ENCODE results near the gene JAG2.
"Not testable (repeated sequence)": the region's sequence is repeated elsewhere in the genome, so short reads cannot be mapped to it uniquely, and the experiment has no call there.

Gene JAG2

DNA sequence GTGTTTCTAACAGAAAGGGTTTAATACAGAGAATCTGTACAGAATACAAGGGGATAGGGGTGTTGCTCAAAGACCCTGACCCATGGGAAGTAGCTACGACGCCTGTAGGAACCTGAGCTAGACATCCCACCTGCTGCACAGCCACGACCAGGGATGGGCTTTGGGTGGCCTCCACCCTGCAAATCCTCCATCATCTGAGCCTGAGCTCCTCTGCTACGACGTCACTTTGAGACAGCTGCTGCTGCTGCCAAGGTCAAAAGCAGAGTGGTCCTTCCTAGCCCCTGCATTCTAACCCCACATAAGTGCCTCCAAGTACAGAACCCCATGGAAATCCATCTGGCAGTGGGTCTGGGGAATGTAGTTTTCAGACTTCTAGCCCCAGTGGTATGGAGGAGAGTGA, 43.8 kb downstream of the JAG2 start:
- H3K36me3 Mint-ChIP-seq (ENCODE audit: low read depth), result peaks cover 2% of the 10 kb centered on the region
- H3K4me3 Mint-ChIP-seq, result no peak overlapping the region
- H3K27me3 Mint-ChIP-seq (ENCODE audit: low read depth), result peaks cover 13% of the 10 kb centered on the region
- H3K4me1 Mint-ChIP-seq (ENCODE audit: low read depth), result peaks cover 2% of the 10 kb centered on the region
- H3K9me3 Mint-ChIP-seq, result peaks cover 23% of the 10 kb centered on the region
- H3K27ac Mint-ChIP-seq, result no peak overlapping the region

DNA sequence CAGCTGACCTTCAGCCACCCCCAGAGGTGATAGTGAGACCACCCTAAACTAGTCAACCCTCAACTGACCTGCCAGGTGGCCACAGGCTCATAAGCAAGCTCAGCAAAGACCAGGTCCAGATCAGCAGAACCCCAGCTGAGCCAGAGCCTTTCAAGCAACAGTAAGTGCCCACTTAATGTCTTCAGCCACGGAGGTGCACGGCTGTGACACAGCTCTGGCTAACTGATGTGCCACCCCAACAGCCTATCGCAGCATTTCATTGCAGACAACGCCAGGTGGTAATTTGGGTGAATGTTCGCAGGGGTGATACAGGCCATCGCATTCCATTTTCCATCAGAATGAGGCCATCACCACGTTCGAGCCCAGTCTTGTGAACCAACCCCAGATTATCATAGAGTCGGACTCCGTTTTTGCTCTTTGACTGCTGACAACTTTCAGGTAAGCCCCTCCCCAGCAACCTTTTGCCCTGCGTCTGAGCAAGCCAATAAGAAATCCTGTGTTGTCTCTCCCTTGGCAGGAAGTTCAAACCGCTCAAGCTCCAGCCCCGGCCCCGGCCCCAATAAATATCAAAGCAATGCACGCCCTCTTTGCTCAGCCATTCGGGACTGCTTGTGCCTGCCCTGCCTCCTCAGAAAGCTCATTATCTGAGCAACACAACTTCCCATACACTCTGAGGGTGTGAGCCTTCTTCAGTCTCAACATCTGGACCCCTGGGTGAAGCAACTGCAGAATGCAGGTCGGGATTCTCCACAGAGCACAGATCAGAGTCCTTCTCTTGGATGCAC, 44.4 kb downstream of the JAG2 start:
- no peak overlapping the region for H3K4me3 Mint-ChIP-seq
- H3K9me3 Mint-ChIP-seq, result peaks cover 25% of the 10 kb centered on the region
- H3K27ac Mint-ChIP-seq, result no peak overlapping the region
- peaks cover 9% of the 10 kb centered on the region for H3K27me3 Mint-ChIP-seq (ENCODE audit: low read depth)
- H3K36me3 Mint-ChIP-seq (ENCODE audit: low read depth), result no peaks in the 10 kb centered on the region
- H3K4me1 Mint-ChIP-seq (ENCODE audit: low read depth), result peaks cover 2% of the 10 kb centered on the region

DNA sequence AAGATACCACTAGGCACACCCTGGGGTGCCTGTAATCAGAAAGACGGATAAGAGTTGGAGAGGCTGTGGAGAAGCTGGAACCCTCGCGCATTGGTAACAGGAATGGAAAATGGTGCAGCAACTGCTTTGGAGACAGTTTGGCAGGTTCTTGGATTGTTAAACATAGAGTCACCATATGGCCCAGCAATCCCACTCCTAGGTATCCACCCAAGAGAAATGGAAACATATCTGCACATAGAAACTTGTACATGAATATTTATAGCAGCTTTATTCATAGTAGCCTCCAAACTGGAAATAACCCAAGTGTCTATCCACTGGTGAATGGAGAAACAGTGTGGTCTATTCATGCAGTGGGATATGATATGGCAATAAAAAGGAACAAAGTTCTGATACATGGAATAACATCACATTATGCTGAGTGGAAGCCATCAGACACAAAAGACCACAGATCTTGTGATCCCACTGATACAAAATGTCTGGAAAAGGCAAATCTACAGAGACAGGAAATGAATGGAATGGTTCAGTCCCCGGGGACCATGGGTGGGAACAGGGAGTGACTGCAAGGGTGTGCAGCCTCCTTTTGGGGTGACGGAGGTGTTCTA, 45.4 kb downstream of the JAG2 start:
- Mint-ChIP-seq H3K27me3 (ENCODE audit: low read depth) (peaks cover 9% of the 10 kb centered on the region), H3K36me3 (ENCODE audit: low read depth) (no peaks in the 10 kb centered on the region), H3K9me3 (peaks cover 25% of the 10 kb centered on the region), H3K27ac (no peak overlapping the region), H3K4me1 (ENCODE audit: low read depth) (peaks cover 2% of the 10 kb centered on the region), H3K4me3 (no peak overlapping the region)

DNA sequence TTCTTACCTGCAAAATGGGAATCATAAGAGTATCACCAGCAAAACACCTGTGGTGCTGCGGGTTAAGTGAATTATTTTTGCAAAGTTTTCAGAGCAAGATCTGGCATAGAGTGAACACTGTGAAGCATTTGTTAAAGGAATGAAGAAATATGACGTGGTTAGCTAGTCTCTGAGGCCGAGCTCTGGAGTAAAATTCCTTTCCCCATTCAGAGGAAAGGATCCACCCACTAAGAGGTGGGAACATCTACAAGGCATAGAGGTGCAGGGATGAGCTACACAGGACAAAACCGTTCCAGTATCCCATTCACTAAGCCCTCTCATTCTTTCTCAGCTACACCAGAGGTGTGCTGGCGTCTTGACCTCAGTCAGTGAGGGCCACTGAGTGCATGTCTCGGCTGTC, 48.5 kb downstream of the JAG2 start:
- Mint-ChIP-seq H3K27ac (no peak overlapping the region), H3K4me3 (no peak overlapping the region), H3K4me1 (ENCODE audit: low read depth) (peaks cover 2% of the 10 kb centered on the region), H3K36me3 (ENCODE audit: low read depth) (no peaks in the 10 kb centered on the region), H3K9me3 (peaks cover 25% of the 10 kb centered on the region), H3K27me3 (ENCODE audit: low read depth) (peaks cover 15% of the 10 kb centered on the region)

DNA sequence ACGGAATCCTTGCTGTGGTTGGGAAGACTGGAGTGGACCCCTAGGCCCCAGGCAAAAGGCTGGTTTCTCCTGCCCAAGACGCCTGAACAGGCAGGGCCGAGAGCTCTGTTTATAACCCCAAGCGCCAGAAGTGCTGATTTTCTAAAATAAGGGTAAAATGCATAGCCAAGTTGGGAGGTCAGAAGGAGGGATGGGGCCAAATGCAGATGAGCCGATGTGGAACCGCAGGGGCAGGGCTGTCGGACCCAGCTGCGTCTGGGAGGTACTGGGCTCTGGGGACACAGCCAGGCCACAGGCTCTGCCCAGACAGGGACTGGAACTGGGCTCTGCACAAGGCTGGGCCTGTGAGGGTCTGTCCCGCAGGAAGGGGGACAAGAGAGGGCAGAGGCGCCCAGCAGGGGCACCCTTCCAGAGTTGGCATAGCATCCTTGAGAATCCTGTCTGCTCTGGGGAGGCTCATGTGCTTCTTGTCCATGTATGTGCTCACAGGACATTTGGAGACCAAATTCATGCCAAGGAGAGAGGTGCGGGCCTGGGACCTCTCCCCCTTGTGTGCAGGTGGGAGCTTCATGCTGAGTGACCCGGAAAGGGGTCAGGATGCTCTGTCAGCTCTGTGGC, 49.1 kb downstream of the JAG2 start:
- H3K4me1 Mint-ChIP-seq (ENCODE audit: low read depth), result peaks cover 1% of the 10 kb centered on the region
- H3K27ac Mint-ChIP-seq, result no peak overlapping the region
- H3K27me3 Mint-ChIP-seq (ENCODE audit: low read depth), result peaks cover 14% of the 10 kb centered on the region
- H3K9me3 Mint-ChIP-seq, result peaks cover 25% of the 10 kb centered on the region
- no peaks in the 10 kb centered on the region for H3K36me3 Mint-ChIP-seq (ENCODE audit: low read depth)
- no peak overlapping the region for H3K4me3 Mint-ChIP-seq

DNA sequence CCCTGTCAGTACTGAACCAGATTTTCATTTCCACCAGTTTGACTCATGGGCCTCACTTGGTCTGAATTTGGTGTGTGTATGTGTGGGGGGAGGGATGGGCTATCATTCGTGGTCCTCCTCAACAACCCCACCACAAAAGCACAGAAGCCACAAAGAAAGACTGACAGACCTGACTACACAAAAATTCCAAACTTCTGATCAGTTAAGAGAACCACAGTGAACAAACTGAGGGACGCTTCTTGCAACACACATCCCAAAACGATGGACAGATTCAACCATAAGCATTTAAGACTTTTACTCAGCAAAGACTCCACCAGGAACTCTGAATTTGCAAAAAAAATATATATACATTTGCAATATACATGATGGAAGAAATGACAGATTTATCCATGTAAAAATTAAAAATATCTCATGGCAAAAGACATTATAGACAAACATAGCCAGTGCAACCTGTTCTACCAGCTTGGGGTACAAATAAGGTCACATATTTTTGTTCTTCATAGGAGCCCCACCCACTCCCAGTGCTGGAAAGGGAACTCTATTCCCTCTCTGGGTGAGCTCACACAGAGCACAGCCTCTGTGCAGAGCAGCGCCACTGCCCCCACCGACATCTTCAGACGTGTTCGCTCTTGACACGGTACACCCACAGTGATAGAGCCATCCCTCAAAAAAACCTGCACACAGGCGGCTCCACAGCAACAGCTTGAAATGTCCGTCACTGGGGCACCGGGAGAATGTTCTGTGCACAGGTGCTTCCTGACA, 49.7 kb downstream of the JAG2 start:
- peaks cover 11% of the 10 kb centered on the region for H3K27me3 Mint-ChIP-seq (ENCODE audit: low read depth)
- H3K27ac Mint-ChIP-seq, result no peak overlapping the region
- H3K4me1 Mint-ChIP-seq (ENCODE audit: low read depth), result no peaks in the 10 kb centered on the region
- H3K4me3 Mint-ChIP-seq, result no peak overlapping the region
- no peaks in the 10 kb centered on the region for H3K36me3 Mint-ChIP-seq (ENCODE audit: low read depth)
- H3K9me3 Mint-ChIP-seq, result peaks cover 25% of the 10 kb centered on the region

DNA sequence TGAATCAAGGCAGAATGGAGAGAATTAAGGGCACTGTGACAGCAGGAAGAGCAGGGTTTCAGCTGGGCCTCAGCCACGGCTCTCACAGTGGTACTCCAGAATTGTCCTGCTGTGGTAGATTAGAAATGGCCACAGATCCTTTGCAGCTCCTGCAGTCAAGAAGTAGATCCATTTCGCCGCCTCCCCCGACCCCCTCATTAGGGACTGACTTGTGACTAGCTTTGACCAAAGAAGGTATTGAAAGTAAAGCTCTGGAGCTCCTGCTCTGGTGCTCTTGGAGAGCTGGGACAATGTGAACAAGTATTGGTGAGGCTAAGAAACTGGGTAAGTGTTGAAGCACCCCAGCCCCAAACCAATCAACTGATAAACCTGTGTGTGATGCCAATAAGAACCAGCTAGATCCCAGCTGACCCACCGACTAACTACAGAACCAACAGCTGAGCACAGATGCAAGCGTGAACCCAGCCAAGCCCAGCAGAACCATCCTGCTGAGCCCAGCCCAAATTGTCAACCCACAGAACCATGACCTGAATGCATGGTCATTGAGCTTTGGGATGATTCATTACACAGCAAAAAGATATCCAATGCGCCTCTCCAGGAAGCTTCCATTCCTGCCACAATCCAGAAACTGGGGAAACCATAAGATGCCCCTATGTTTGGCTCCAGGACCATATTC, 50.7 kb downstream of the JAG2 start:
- no peaks in the 10 kb centered on the region for H3K36me3 Mint-ChIP-seq (ENCODE audit: low read depth)
- H3K4me1 Mint-ChIP-seq (ENCODE audit: low read depth), result no peaks in the 10 kb centered on the region

DNA sequence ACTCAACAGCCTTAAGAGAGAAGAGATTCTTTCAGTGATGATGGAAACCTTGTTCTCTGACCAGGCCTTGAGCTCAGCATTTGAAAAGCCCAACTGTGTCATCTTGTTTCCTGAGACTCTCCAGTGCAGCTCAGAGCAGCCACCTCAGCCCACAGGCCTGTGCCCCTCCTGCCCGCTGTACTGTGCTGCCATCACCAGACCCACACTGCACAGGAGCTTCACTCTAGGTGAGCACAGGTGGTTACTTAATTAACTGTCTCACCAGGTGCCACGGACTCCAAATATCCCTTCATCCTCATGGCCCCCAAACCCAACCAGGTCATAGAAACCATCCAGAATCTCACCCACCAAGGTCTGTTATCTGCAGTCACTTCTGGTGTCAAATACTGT, 51.3 kb downstream of the JAG2 start:
- peaks cover 21% of the 10 kb centered on the region for H3K9me3 Mint-ChIP-seq
- H3K27me3 Mint-ChIP-seq (ENCODE audit: low read depth), result peaks cover 6% of the 10 kb centered on the region
- no peak overlapping the region for H3K4me3 Mint-ChIP-seq
- H3K4me1 Mint-ChIP-seq (ENCODE audit: low read depth), result no peaks in the 10 kb centered on the region
- no peak overlapping the region for H3K27ac Mint-ChIP-seq
- H3K36me3 Mint-ChIP-seq (ENCODE audit: low read depth), result no peaks in the 10 kb centered on the region

More for the DNA sequence above, 50.7 kb downstream of the JAG2 start:
- Mint-ChIP-seq H3K4me3 (no peak overlapping the region), H3K27me3 (ENCODE audit: low read depth) (peaks cover 6% of the 10 kb centered on the region), H3K27ac (no peak overlapping the region), H3K9me3 (peaks cover 25% of the 10 kb centered on the region)

DNA sequence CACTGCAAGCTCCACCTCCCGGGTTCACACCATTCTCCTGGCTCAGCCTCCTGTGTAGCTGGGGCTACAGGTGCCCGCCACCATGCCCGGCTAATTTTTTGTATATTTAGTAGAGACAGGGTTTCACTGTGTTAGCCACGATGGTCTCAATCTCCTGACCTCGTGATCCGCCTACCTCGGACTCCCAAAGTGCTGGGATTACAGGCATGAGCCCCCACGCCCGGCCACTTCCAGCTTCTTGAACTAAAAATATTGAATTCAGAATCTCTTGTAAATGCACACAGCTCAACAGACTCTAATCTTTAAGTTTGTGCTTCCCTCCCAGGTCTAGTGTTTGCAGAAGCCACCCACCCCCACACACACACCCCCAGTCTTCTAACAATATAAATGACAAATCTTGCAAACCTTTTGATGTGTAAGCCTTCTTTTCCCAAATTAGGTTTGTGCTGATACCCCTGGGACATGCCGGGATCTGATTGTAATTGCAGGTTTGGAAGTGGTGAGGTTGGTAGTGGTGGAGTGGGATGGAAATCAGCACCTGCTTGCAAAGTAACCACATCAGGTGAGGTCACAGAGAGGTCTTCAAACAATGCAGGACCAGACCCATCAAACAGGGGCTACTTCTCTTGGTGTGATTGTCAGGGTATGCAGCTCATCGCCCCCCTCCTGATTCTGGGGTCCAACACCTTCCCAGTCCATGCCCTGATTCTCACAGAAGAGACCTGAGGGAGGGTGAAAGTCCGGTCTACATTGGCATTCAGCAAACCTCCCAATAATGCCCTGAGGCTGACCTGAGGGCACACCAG, 51.9 kb downstream of the JAG2 start:
- H3K27me3 Mint-ChIP-seq (ENCODE audit: low read depth), result peaks cover 6% of the 10 kb centered on the region
- H3K4me3 Mint-ChIP-seq, result no peak overlapping the region
- H3K9me3 Mint-ChIP-seq, result peaks cover 15% of the 10 kb centered on the region
- no peaks in the 10 kb centered on the region for H3K4me1 Mint-ChIP-seq (ENCODE audit: low read depth)
- H3K36me3 Mint-ChIP-seq (ENCODE audit: low read depth), result no peaks in the 10 kb centered on the region
- no peak overlapping the region for H3K27ac Mint-ChIP-seq

DNA sequence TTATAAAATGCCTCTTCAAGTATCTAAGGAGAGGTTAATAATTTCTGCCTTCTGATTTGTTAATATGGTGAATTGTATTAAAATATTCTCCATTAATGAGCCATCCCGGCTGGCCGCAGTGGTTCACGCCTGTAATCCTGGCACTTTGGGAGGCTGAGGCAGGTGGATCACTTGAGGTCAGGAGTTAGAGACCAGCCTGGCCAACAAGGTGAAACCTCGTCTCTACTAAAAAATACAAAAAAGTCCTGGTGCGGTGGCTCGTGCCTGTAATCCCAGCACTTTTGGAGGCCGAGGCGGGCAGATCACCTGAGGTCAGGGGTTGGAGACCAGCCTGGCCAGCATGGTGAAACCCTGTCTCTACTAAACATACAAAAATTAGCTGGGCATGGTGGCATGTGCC, 59.3 kb downstream of the JAG2 start:
- H3K4me1 Mint-ChIP-seq (ENCODE audit: low read depth); H3K4me3 Mint-ChIP-seq; H3K27ac Mint-ChIP-seq; H3K36me3 Mint-ChIP-seq (ENCODE audit: low read depth); H3K9me3 Mint-ChIP-seq: not testable (repeated sequence)
- H3K27me3 Mint-ChIP-seq (ENCODE audit: low read depth), result peaks cover 30% of the 10 kb centered on the region

DNA sequence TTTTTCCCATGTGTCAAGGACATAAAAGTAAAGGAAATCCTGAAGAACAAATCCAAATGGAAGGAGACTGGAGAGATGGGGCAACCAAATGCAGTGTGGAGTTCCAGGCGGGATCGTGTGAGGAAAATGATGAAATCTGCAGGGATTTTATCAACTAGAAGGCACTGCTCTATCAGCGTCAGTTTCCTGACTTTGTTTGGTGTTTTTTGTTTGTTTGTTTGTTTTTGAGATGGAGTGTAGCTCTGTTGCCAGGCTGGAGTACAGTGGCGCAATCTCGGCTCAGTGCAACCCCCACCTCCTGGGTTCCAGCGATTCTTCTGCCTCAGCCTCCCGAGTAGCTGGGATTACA, 60.1 kb downstream of the JAG2 start:
- Mint-ChIP-seq H3K4me1 (ENCODE audit: low read depth) (peaks cover 4% of the 10 kb centered on the region), H3K27me3 (ENCODE audit: low read depth) (peaks cover 36% of the 10 kb centered on the region), H3K36me3 (ENCODE audit: low read depth) (no peaks in the 10 kb centered on the region), H3K4me3 (no peak overlapping the region), H3K27ac (no peak overlapping the region), H3K9me3 (no peaks in the 10 kb centered on the region)

DNA sequence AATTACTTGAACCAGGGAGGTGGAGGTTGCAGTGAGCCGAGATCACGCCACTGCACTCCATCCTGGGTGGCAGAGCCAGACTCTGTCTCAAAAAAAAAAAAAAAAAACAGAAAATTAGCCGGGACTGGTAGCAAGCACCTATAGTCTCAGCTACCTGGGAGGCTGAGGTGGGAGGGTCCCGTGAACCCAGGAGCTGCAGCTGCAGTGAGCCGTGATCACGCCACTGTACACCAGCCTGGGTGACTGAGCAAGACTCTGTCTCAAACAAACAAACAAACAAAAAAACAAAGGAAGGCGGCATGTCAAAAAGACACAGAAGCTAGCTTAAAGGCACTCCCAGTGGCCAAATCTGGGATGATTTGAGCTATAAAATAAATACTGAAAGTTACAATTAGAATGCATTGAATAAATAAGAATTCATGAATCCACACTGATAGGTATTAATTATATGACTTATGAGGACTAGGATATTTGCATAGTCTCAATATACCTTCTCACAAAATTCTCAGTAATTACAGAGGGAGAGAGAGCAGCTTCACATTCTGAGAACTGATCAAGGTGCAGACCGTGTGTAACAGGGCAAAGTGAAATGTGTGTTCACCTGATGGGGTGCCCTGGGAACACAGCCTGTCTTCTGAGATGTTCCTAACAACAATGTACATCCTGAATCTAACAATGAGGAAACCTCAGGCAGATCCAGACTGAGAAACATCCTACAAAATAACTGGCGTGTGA, 60.6 kb downstream of the JAG2 start:
- Mint-ChIP-seq H3K36me3 (ENCODE audit: low read depth) (no peaks in the 10 kb centered on the region), H3K4me1 (ENCODE audit: low read depth) (peaks cover 4% of the 10 kb centered on the region), H3K4me3 (no peak overlapping the region), H3K27ac (no peak overlapping the region), H3K9me3 (no peaks in the 10 kb centered on the region), H3K27me3 (ENCODE audit: low read depth) (peaks cover 39% of the 10 kb centered on the region)

DNA sequence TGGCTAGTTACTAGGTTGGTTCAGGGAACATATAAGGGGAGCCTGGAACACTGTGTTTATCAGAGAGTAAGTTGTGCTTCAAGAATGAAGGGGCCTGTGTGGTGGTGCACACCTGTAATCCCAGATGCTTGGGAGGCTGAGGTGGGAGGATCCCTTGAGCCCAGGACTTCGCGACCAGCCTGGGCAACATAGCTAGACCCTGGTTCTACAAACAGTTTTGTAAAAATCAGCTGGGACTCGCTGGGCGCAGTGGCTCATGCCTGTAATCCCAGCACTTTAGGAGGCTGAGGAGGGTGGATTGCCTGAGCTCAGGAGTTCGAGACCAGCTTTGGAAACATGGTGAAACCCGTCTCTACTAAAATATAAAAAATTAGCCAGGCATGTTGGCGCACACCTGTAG, 61.2 kb downstream of the JAG2 start:
- Mint-ChIP-seq H3K36me3 (ENCODE audit: low read depth) (no peaks in the 10 kb centered on the region), H3K4me3 (no peak overlapping the region), H3K4me1 (ENCODE audit: low read depth) (peaks cover 4% of the 10 kb centered on the region), H3K27ac (no peak overlapping the region), H3K9me3 (no peaks in the 10 kb centered on the region), H3K27me3 (ENCODE audit: low read depth) (peaks cover 43% of the 10 kb centered on the region)

Data from T-helper 1 cell treated with Interleukin-12 subunit alpha and Interleukin-12 subunit beta and Interleukin-4 antibody, amounts not matched to agents 30 μg/mL and 1 μg/mL, for 36 hours (primary cell).